NCI-H2227 (cell line): ENCODE results near the gene LRRC1.

Experiments
- DNase-seq: peaks from one replicate; lab custom pipeline; 2025; ENCODE audit not compliant: unreplicated experiment; lab: John Stamatoyannopoulos, UW

Gene LRRC1

GRCh38 chr6:53845280-53846195 lies 50.7 kb downstream of the LRRC1 start:
- no peak for DNase-seq

DNA sequence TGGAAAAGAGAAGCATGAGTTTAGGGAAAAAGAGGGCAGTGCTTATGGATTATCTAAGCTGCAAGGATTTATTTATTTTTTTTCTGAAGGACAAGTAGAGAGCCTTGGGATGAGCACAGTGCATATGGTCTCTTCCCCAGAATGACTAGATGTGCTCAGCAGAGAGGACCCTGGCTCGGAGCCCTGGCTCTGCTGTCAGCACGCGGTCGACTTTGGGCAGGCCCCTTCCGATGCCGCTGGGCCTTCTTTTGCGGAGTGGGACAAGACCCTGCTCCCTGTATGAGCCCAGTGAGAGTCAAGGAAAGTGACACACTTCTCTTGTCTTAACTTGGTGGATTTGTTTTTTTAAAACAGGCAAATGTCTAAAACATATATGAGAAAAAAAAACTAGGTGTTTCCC lies 51.4 kb downstream of the LRRC1 start:
- DNase-seq: no peak

- DNase-seq: no peak
These were observed 53.0 kb downstream of the LRRC1 start for GRCh38 chr6:53847796-53848314.

DNA sequence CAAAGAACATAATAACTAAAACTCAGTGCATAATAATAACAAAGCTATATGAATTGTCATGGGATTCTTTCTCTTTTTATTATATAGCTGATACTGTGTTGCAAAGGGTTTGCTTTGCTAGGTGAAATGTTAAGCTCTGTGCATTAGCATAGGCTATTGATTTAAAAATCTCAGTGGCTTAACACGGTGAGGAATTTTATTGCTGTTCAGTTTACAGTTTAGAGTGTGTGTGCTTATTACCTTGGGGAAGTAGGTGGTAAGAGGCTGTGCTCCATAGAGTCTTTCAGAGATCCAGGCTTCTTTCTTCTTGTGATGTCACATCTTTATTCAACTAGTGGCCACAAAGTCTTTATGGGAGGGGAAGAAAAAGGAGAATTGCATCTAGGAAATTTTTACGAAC lies 55.7 kb downstream of the LRRC1 start:
- DNase-seq: no peak

- DNase-seq: no peak
These were observed 56.8 kb downstream of the LRRC1 start for GRCh38 chr6:53851561-53851960.

DNA sequence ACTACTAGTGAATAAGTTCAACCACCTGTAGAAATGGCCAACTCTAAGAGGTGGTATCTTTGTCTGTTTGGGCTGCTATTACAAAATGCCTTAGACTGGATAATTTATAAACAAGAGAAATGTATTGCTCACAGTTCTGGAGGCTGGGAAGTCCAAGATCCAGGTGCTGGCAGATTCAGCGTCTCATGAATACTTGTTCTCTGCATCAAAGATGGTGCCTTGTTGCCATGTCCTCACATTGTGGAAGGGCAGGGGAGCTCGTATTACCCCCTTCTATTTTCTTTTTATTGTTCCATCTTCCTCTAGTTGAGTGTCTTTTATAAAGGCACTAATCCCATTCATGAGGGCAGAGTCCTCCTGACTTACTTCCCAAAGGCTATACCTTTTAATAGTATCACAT lies 58.0 kb downstream of the LRRC1 start:
- DNase-seq: no peak

DNA sequence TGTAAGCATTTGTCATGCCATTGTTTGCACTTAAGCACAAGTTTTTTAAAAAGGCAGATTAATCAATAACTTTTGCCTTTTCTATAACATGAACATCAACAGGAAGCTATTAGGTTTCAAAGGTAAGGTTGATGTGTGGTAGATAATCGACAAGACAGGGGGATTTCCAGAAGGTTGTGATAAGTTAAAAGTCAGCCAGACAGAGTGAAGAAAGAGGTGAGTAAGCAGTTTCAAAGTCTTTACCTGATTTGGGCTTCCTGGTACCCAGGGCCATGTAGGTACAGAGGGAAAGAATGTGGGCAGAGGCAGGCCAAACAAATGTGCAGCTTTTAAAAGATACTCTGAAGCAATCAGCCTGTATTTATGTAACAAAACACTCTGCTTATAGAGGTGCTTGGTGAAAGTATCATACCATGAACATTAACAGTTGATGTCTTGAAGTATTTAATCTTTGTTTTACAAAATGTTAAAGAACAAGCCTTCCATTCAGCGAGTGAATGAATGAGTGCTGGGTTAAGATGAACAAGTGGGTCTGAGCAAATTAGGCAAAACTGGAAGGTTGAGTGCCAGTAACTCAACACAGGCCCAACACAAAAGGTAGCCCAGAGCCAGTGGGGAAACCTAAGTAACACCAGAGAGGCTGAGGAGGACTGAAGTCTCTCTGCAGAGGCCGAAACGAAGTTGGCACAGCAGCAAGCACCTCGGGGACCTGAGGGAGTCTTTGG lies 60.2 kb downstream of the LRRC1 start:
- DNase-seq: no peak

GRCh38 chr6:53855940-53856339 lies 61.1 kb downstream of the LRRC1 start:
- DNase-seq: no peak

- DNase-seq: no peak
These were observed 62.7 kb downstream of the LRRC1 start for GRCh38 chr6:53857318-53858094.

- DNase-seq: no peak
These were observed 63.4 kb downstream of the LRRC1 start for GRCh38 chr6:53858196-53858595.

DNA sequence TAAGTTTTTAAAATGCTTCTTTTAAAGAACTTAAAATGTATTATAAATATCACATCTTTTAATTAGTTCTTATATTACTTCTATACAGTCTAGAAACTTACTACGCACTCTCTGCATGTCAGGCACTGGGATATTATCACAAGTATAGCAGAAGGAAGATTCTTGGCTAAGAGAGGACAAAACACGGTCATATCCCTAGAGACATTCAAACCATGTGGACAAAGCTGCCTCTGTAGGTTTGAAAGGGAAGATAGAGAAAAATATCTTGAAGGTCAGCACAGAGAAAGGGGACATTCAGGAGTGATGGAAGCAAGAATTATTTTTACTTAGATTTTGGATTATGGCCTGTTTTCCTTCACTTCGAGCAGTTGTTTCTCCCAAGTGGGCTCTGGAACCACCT lies 64.1 kb downstream of the LRRC1 start:
- DNase-seq: no peak

- no peak for DNase-seq
These were observed 65.7 kb downstream of the LRRC1 start for GRCh38 chr6:53860511-53860910.

- DNase-seq: no peak
These were observed 66.7 kb downstream of the LRRC1 start for GRCh38 chr6:53861518-53861917.

DNA sequence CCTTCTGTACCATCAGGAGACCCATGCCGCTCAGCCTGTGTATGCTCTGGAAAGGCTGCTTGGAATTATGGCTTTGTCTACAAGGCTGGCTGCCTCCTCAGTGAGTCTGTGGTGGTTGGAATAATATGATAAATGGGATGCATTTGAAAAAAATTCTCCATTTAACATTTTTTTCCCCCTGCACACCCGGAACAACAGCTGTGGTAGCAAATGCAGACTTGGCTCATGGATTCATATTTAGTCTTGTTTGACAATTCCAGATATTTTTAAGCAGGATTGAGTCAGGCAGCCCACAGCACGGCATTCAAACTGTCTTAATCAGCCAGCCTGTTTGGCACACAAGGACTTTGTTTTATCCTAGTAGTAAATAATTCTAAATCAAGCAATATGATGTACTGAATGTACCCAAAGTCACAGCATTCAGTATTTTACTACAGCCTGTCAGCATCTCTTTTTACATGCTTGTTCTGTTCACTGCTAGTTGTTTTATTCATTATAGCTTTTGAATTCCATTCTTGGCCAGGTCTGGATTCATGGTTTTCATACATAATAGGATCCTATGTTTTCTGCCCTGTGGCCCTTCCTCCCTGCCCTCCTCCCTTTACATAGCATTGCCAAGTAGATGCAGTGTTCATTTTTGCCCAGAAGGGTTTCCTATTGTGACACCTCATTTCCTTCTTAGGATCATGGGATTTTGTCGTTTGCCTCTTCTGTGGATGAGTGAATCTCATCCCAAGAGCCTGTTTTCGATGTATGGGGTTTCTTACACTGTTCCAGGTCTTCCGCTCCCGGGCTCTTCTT lies 68.1 kb downstream of the LRRC1 start:
- DNase-seq: no peak

DNA sequence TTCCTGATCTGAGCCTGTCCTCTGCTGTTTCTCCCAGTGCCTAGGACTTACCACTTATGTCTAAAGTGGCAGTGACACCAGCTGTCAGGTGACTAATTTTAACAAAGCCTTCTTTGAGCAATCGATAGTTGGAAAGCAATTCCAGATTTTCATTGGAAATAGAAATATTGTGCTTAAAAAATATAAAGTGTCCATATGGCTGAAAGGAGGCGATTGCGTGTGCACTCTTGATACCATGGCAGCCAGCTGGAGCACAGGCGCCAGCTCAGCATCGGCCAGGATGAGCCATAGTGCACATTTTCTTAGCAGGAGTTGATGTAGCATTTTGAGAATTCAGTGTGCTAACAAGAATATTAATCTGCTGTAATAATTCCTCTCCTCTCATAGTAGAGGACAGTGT lies 70.0 kb downstream of the LRRC1 start:
- DNase-seq: no peak

DNA sequence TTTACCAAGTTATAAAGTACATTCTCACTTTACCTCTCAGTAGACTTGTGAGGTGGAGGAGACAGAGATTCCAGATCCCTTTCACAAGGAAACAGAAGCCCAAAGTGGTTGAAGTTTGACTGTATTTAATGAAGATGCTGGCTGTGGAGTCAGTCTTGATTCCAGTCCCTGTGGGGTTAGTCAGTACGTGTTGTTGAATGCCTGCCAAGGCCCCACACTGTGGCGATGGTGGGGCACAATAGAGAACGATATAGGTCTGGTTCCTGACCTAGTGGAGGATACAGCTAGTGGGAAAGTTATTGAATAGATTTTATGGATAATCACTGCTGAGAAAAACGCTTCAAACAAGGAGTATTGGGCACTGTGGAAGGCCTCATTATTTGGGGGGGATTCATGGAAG lies 71.4 kb downstream of the LRRC1 start:
- DNase-seq: no peak

- no peak for DNase-seq
These were observed 73.8 kb downstream of the LRRC1 start for GRCh38 chr6:53868626-53869025.

- no peak for DNase-seq
These were observed 75.2 kb downstream of the LRRC1 start for GRCh38 chr6:53869964-53870363.

- no peak for DNase-seq
These were observed 79.1 kb downstream of the LRRC1 start for GRCh38 chr6:53873922-53874321.

- no peak for DNase-seq
These were observed 80.2 kb downstream of the LRRC1 start for GRCh38 chr6:53874964-53875363.

GRCh38 chr6:53877151-53877550 lies 82.3 kb downstream of the LRRC1 start:
- DNase-seq: no peak
